ENCODE data around the gene ALDH1L1. TPM values are rescaled to one million over a fixed set of nuclear protein-coding genes. Genes with fewer than 3 reads are reported as not detected.

Gene ALDH1L1
- total RNA-seq, 1 donor from 2014 or later: 1.0 TPM

- TF ChIP-seq CTCF (IDR thresholded peaks at IDR 0.05; ENCODE audit: unreplicated experiment): no peak
- no peaks in the 10 kb centered on the region for H3K9me3 Mint-ChIP-seq
- H3K4me3 Mint-ChIP-seq: no peak overlapping the region
- no peaks in the 10 kb centered on the region for H3K27me3 Mint-ChIP-seq (ENCODE audit: low read depth)
- peaks cover 9% of the 10 kb centered on the region for H3K4me1 Mint-ChIP-seq
- no peak for DNase-seq (ENCODE audit: low spot score in 2 of 2, unreplicated experiment in 2 of 2)
- peaks cover 2% of the 10 kb centered on the region for H3K36me3 Mint-ChIP-seq
- H3K27ac Mint-ChIP-seq: no peak overlapping the region
Observed at GRCh38 chr3:126058666-126059065, 121.7 kb downstream of the ALDH1L1 start.

- DNase-seq (ENCODE audit: low spot score in 2 of 2, unreplicated experiment in 2 of 2): no peak
- no peak overlapping the region for H3K27ac Mint-ChIP-seq
- no peaks in the 10 kb centered on the region for H3K27me3 Mint-ChIP-seq (ENCODE audit: low read depth)
- no peaks in the 10 kb centered on the region for H3K9me3 Mint-ChIP-seq
- TF ChIP-seq CTCF (IDR thresholded peaks at IDR 0.05; ENCODE audit: unreplicated experiment): no peak
- H3K36me3 Mint-ChIP-seq: peaks cover 2% of the 10 kb centered on the region
- H3K4me3 Mint-ChIP-seq: no peak overlapping the region
- H3K4me1 Mint-ChIP-seq: peaks cover 9% of the 10 kb centered on the region
Observed at GRCh38 chr3:126057936-126058335, 122.5 kb downstream of the ALDH1L1 start.

- H3K4me1 Mint-ChIP-seq: peaks cover 9% of the 10 kb centered on the region
- H3K9me3 Mint-ChIP-seq: no peaks in the 10 kb centered on the region
- H3K27ac Mint-ChIP-seq: no peak overlapping the region
- no peak for TF ChIP-seq CTCF (IDR thresholded peaks at IDR 0.05; ENCODE audit: unreplicated experiment)
- DNase-seq (ENCODE audit: low spot score in 2 of 2, unreplicated experiment in 2 of 2): no peak
- H3K27me3 Mint-ChIP-seq (ENCODE audit: low read depth): no peaks in the 10 kb centered on the region
- H3K4me3 Mint-ChIP-seq: no peak overlapping the region
- H3K36me3 Mint-ChIP-seq: peaks cover 2% of the 10 kb centered on the region
Observed at GRCh38 chr3:126057501-126057819, 122.9 kb downstream of the ALDH1L1 start.

GRCh38 chr3:126056681-126057500, 123.5 kb downstream of the ALDH1L1 start:
- H3K4me3 Mint-ChIP-seq: no peak overlapping the region
- peaks cover 2% of the 10 kb centered on the region for H3K36me3 Mint-ChIP-seq
- peaks cover 9% of the 10 kb centered on the region for H3K4me1 Mint-ChIP-seq
- DNase-seq (ENCODE audit: low spot score in 2 of 2, unreplicated experiment in 2 of 2): no peak
- no peaks in the 10 kb centered on the region for H3K27me3 Mint-ChIP-seq (ENCODE audit: low read depth)
- no peak overlapping the region for H3K27ac Mint-ChIP-seq
- TF ChIP-seq CTCF (IDR thresholded peaks at IDR 0.05; ENCODE audit: unreplicated experiment): no peak
- no peaks in the 10 kb centered on the region for H3K9me3 Mint-ChIP-seq

DNA sequence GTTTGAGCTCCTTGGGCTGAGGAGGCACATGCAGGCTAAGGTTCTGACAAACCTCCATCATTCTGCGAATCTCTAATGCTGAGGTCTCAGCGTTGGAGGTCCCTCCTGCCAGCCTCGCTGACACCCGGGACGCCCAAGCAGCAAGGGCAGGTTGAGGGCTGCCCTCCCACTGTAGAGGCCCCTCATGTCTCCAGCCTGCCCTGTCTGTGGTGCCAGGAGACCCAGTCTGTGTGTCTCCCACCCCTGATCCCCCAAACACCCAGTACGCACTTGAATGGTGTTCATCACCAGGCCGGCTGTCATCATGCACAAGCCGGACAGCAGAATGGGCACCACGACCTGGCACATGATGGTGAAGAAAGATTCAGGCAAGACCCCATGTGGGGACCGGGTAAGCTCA, 124.3 kb downstream of the ALDH1L1 start:
- peaks cover 9% of the 10 kb centered on the region for H3K4me1 Mint-ChIP-seq
- no peak for TF ChIP-seq CTCF (IDR thresholded peaks at IDR 0.05; ENCODE audit: unreplicated experiment)
- DNase-seq (ENCODE audit: low spot score in 2 of 2, unreplicated experiment in 2 of 2): no peak
- no peak overlapping the region for H3K4me3 Mint-ChIP-seq
- H3K9me3 Mint-ChIP-seq: no peaks in the 10 kb centered on the region
- no peaks in the 10 kb centered on the region for H3K27me3 Mint-ChIP-seq (ENCODE audit: low read depth)
- H3K27ac Mint-ChIP-seq: no peak overlapping the region
- H3K36me3 Mint-ChIP-seq: peaks cover 2% of the 10 kb centered on the region
